Adipocyte (in vitro differentiated cells): ENCODE measurements around the gene RDH13.

Experiments used
- DNase-seq: peaks from one replicate; pipeline ENCODE4 v3.0.0-alpha.2; 2015; ENCODE audit warnings: low read depth
- H3K27me3 ChIP-seq: replicated peaks from 2 replicates; pipeline ENCODE4 v1.7.0; 2013; ENCODE audit warnings: mild to moderate bottlenecking, low read length, moderate library complexity; ENCODE audit not compliant: control insufficient read depth, insufficient read depth
- H3K36me3 ChIP-seq: 2 replicates; pipeline ENCODE4 v1.7.0; 2013; ENCODE audit warnings: low read length, mild to moderate bottlenecking, moderate library complexity; ENCODE audit not compliant: control insufficient read depth, insufficient read depth, severe bottlenecking
- H3K4me1 ChIP-seq: 2 replicates; pipeline ENCODE4 v1.7.0; 2013; ENCODE audit warnings: mild to moderate bottlenecking, low read length, moderate library complexity; ENCODE audit not compliant: control insufficient read depth, insufficient read depth
- H3K4me3 ChIP-seq: 2 replicates; pipeline ENCODE4 v1.7.0; 2013; ENCODE audit warnings: mild to moderate bottlenecking, low read length, moderate library complexity
- H3K9ac ChIP-seq: 2 replicates; pipeline ENCODE4 v1.7.0; 2013; ENCODE audit warnings: mild to moderate bottlenecking, low read length, moderate library complexity
- H3K9me3 ChIP-seq: 2 replicates; pipeline ENCODE4 v1.7.0; 2013; ENCODE audit warnings: mild to moderate bottlenecking, low read length, moderate library complexity; ENCODE audit not compliant: control insufficient read depth

RDH13 gene

GRCh38 chr19:55098716-55099556 lies 36.0 kb upstream of the RDH13 start:
- no peak for DNase-seq
- Histone ChIP-seq H3K9ac (no peak overlapping the region), H3K4me3 (no peak overlapping the region), H3K4me1 (no peaks in the 10 kb centered on the region), H3K36me3 (peaks cover 60% of the 10 kb centered on the region), H3K9me3 (peaks cover 7% of the 10 kb centered on the region), H3K27me3 (no peaks in the 10 kb centered on the region)

- Histone ChIP-seq H3K9ac (no peak overlapping the region), H3K36me3 (peaks cover 54% of the 10 kb centered on the region), H3K4me3 (no peak overlapping the region), H3K4me1 (no peaks in the 10 kb centered on the region), H3K9me3 (peaks cover 2% of the 10 kb centered on the region), H3K27me3 (no peaks in the 10 kb centered on the region)
- no peak for DNase-seq
Observed at GRCh38 chr19:55097864-55098715, 35.1 kb upstream of the RDH13 start.

- Histone ChIP-seq H3K27me3 (no peaks in the 10 kb centered on the region), H3K4me1 (no peaks in the 10 kb centered on the region), H3K9me3 (no peaks in the 10 kb centered on the region), H3K4me3 (no peak overlapping the region), H3K9ac (no peak overlapping the region), H3K36me3 (peaks cover 38% of the 10 kb centered on the region)
- DNase-seq, result no peak
Observed at GRCh38 chr19:55096061-55096701, 33.2 kb upstream of the RDH13 start.

- Histone ChIP-seq H3K36me3 (peaks cover 43% of the 10 kb centered on the region), H3K9me3 (no peaks in the 10 kb centered on the region), H3K27me3 (no peaks in the 10 kb centered on the region), H3K4me3 (no peak overlapping the region), H3K9ac (no peak overlapping the region), H3K4me1 (no peaks in the 10 kb centered on the region)
- DNase-seq, result no peak
Observed at GRCh38 chr19:55095260-55096060, 32.5 kb upstream of the RDH13 start.

GRCh38 chr19:55094456-55095259 lies 31.7 kb upstream of the RDH13 start:
- Histone ChIP-seq H3K9ac (no peak overlapping the region), H3K4me1 (no peaks in the 10 kb centered on the region), H3K9me3 (no peaks in the 10 kb centered on the region), H3K36me3 (peaks cover 40% of the 10 kb centered on the region), H3K27me3 (no peaks in the 10 kb centered on the region), H3K4me3 (no peak overlapping the region)
- DNase-seq, result no peak

GRCh38 chr19:55092423-55093318 lies 29.7 kb upstream of the RDH13 start:
- no peaks in the 10 kb centered on the region for H3K9me3 ChIP-seq
- H3K4me3 ChIP-seq, result no peak overlapping the region
- H3K36me3 ChIP-seq, result peaks cover 21% of the 10 kb centered on the region
- peaks cover 8% of the 10 kb centered on the region for H3K4me1 ChIP-seq
- H3K9ac ChIP-seq, result no peak overlapping the region
- DNase-seq, result no peak
- H3K27me3 ChIP-seq, result no peaks in the 10 kb centered on the region

- no peak for DNase-seq
- H3K4me3 ChIP-seq, result no peak overlapping the region
Observed at GRCh38 chr19:55091955-55092354, 29.0 kb upstream of the RDH13 start.

GRCh38 chr19:55091126-55091910 lies 28.4 kb upstream of the RDH13 start:
- Histone ChIP-seq H3K36me3 (peaks cover 20% of the 10 kb centered on the region), H3K4me1 (peaks cover 18% of the 10 kb centered on the region), H3K9me3 (no peaks in the 10 kb centered on the region), H3K27me3 (peaks cover under 1% of the 10 kb centered on the region), H3K9ac (no peak overlapping the region), H3K4me3 (no peak overlapping the region)
- no peak for DNase-seq

More at GRCh38 chr19:55091955-55092354, 29.0 kb upstream of the RDH13 start:
- no peaks in the 10 kb centered on the region for H3K9me3 ChIP-seq
- H3K27me3 ChIP-seq, result no peaks in the 10 kb centered on the region
- H3K9ac ChIP-seq, result no peak overlapping the region
- H3K36me3 ChIP-seq, result peaks cover 20% of the 10 kb centered on the region
- H3K4me1 ChIP-seq, result peaks cover 14% of the 10 kb centered on the region

GRCh38 chr19:55090564-55090963 lies 27.6 kb upstream of the RDH13 start:
- Histone ChIP-seq H3K4me1 (peaks cover 18% of the 10 kb centered on the region), H3K9me3 (no peaks in the 10 kb centered on the region), H3K4me3 (no peak overlapping the region), H3K9ac (no peak overlapping the region), H3K36me3 (peaks cover 20% of the 10 kb centered on the region), H3K27me3 (peaks cover 8% of the 10 kb centered on the region)
- no peak for DNase-seq
